Left ventricle myocardium inferior (tissue), 1 donor: ENCODE results near the gene S100A5. TPM values are rescaled to one million over a fixed set of nuclear protein-coding genes. Genes with fewer than 3 reads are reported as not detected.
A peak's percentile ranks its signal among the peaks of the same experiment; 100 is the strongest.

Experiments
- DNase-seq: peaks from one replicate; pipeline ENCODE4 v3.0.0-alpha.2; 2020
- H3K27ac ChIP-seq: fragments of 200-600 bp; replicated peaks from 2 replicates; pipeline ENCODE4 v1.8.0; 2021
- H3K27me3 ChIP-seq: fragments of 200-600 bp; 2 replicates; pipeline ENCODE4 v1.8.0; 2021; ENCODE audit warnings: low read depth
- H3K36me3 ChIP-seq: fragments of 200-600 bp; 2 replicates; pipeline ENCODE4 v1.8.0; 2021
- H3K4me1 ChIP-seq: fragments of 200-600 bp; 2 replicates; pipeline ENCODE4 v1.8.0; 2021
- H3K4me3 ChIP-seq: fragments of 200-600 bp; 2 replicates; pipeline ENCODE4 v1.8.0; 2021; ENCODE audit warnings: mild to moderate bottlenecking, moderate library complexity
- H3K9me3 ChIP-seq: fragments of 200-600 bp; replicated peaks from 2 replicates; pipeline ENCODE4 v1.8.0; 2021
- intact Hi-C: fragments of 100-400 bp; cut with micrococcal nuclease; formaldehyde crosslinking; loops from one replicate; pipeline ENCODE4 v1.11.0; 2022
- total RNA-seq: library from RNA; stranded (reverse); fragmentation: NEBNext Ultra II Directional; extraction: Animal tissue kit (Norgen Biotek cat#: 25700); gene quantifications from one replicate; pipeline ENCODE4 v1.2.1, GENCODE V29; 2021
- TF ChIP-seq, protein P1 (sequence below): fragments of 200-600 bp; IDR thresholded peaks from 2 replicates; pipeline ENCODE4 v1.8.0; 2021; ENCODE audit warnings: antibody characterized with exemption, mild to moderate bottlenecking, borderline replicate concordance
- donor health status: DM: no; HTN: yes; CAD: no; lungs with severe emphysema.

S100A5 gene
- total RNA-seq, 1 donor from 2014 or later: not detected

DNA sequence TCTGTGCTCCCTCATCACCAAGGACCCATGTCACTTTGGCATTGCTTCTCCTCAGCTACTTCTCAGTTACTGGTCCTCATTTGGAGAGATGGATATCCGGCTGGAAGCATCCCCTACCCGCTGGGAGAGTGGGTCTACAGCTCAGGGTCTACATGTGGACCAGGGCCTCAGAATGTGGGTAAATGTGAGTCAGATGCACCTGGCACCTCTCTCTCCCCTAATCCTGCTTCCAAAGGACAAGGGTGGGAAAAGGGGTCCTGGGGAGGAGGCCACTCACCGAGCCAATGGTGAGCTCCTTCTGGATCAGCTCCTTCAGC is 5.9 kb downstream of the S100A5 start:
- Histone ChIP-seq H3K4me3 (peak overlapping the region; percentile 93), H3K4me1 (peaks cover 50% of the 10 kb centered on the region), H3K27ac (peak overlapping the region; percentile 98), H3K27me3 (no peaks in the 10 kb centered on the region), H3K36me3 (no peaks in the 10 kb centered on the region), H3K9me3 (no peaks in the 10 kb centered on the region)
- no peak for DNase-seq
- TF ChIP-seq, protein P1, sequence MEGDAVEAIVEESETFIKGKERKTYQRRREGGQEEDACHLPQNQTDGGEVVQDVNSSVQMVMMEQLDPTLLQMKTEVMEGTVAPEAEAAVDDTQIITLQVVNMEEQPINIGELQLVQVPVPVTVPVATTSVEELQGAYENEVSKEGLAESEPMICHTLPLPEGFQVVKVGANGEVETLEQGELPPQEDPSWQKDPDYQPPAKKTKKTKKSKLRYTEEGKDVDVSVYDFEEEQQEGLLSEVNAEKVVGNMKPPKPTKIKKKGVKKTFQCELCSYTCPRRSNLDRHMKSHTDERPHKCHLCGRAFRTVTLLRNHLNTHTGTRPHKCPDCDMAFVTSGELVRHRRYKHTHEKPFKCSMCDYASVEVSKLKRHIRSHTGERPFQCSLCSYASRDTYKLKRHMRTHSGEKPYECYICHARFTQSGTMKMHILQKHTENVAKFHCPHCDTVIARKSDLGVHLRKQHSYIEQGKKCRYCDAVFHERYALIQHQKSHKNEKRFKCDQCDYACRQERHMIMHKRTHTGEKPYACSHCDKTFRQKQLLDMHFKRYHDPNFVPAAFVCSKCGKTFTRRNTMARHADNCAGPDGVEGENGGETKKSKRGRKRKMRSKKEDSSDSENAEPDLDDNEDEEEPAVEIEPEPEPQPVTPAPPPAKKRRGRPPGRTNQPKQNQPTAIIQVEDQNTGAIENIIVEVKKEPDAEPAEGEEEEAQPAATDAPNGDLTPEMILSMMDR: no peak
- intact Hi-C loops: loop anchor here (5.0 kb wide), 1 partner anchor 32 kb away; the partner anchor contains the start of gene S100A2

DNA sequence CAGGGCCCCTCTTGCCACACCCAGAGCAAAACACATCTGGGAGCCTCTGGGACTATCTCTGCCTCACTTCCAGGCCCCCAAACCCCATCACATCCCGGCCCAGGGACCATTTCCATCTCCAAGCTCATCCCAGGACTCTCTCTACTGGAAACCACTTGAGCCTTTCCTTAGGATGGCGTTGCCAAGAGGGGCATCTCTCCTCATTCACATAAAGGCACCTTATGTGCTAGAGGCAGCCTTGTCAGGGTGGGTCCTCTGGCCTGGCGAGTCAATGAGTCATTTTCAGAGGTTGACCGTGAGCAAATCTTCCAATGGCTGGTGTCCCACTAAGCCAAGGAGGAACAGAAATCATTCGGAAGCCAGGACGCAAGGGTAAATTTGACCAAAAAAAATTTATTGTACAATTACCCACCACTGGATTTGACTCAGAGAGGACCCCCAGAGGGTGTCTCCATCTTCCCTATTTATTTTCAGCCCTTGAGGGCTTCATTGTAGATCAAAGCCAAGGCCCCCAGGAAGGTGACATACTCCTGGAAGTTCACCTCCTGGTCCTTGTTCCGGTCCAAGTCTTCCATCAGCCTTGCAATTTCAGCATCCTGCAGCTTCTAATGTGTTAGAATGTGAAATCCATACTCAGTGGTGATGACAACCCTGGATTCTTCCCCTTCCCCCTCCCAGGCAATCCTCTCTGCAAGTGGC is 6.4 kb downstream of the S100A5 start:
- H3K27me3 ChIP-seq: no peaks in the 10 kb centered on the region
- intact Hi-C loops: loop anchor here (5.0 kb wide), 1 partner anchor 33 kb away; the partner anchor contains the start of gene S100A2
- H3K9me3 ChIP-seq: no peaks in the 10 kb centered on the region
- peak overlapping the region; percentile 98 for H3K27ac ChIP-seq
- H3K4me3 ChIP-seq: peak overlapping the region; percentile 93
- no peak for DNase-seq
- peaks cover 50% of the 10 kb centered on the region for H3K4me1 ChIP-seq
- TF ChIP-seq, protein P1: no peak
- H3K36me3 ChIP-seq: no peaks in the 10 kb centered on the region

DNA sequence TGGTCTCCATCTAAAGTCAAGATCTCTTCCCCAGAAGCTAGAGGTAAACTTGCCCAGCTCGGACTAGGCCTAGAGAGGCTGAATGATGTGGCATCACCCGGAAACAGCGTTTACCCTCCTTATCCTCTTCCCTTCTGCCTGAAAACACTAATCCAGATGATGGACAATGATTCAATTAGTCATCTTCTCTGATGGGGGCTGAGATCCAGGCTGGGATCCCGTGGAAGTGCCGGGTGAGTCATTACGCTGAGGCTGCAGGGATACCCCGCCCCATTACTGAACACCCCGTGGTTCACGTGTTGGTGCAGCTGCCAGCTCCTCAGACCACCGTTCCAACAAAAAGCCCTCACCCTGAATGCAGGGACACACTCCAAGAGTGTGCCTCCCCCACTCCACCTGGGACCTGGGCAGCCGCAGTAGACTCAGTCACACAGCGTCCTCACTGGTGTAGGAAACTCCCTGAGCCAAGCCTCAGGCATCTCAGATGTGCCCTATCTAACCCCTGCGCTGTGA is 7.0 kb downstream of the S100A5 start:
- peak; percentile 44 for DNase-seq

DNA sequence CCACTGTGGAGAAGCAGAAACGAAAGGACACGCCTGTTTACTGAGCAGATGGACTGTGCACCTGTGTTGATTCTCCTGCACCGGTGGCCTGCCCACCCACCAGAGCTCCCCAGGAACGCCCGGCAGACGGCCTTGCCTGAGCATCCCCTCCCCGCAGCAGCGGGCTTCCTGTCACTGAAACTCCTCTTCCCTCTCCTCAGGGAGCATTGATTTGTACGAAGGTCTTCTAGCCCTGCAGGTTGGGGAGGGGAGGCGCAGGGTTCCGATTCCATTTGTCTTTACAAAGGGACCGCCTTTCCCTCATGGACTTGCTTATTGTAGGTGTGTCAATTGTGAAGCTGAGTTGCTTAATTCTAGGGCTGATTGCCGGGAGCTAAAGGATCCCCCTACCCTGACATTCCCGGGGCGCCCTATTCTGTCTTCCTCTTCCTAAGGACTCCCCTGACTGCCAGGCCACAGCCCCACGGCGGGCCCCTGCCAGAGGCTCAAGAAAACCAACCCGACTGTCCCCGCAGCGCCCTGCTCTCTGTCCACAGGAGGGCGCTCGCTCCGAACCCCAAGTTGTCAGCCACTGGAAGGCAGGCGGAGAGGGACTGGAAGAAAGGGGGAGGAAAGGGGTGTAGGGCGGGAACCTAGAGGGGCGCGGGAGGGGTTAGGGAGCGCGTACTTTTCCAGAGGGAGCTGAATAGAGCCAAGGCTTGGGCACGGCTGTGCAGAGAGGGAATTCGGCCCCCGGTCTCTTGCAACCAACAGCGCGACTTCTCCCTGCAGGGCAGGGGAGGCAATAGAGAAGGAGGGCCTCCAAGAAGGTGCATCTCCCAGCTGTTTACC is 7.8 kb downstream of the S100A5 start:
- TF ChIP-seq, protein P1: peak; percentile 86
- Histone ChIP-seq H3K9me3 (no peaks in the 10 kb centered on the region), H3K4me3 (peak overlapping the region; percentile 93), H3K27ac (peak overlapping the region; percentile 98), H3K4me1 (peaks cover 50% of the 10 kb centered on the region), H3K36me3 (no peaks in the 10 kb centered on the region), H3K27me3 (no peaks in the 10 kb centered on the region)
- intact Hi-C loops: loop anchor here (5.0 kb wide), 1 partner anchor 34 kb away; the partner anchor contains the start of gene S100A2
- DNase-seq: peak; percentile 84

More for the DNA sequence above, 7.0 kb downstream of the S100A5 start:
- H3K4me3 ChIP-seq: peak overlapping the region; percentile 93
- peaks cover 50% of the 10 kb centered on the region for H3K4me1 ChIP-seq
- H3K36me3 ChIP-seq: no peaks in the 10 kb centered on the region
- H3K27ac ChIP-seq: peak overlapping the region; percentile 98
- intact Hi-C loops: loop anchor here (5.0 kb wide), 1 partner anchor 34 kb away; the partner anchor contains the start of gene S100A2
- TF ChIP-seq, protein P1: no peak
- H3K27me3 ChIP-seq: no peaks in the 10 kb centered on the region
- no peaks in the 10 kb centered on the region for H3K9me3 ChIP-seq

DNA sequence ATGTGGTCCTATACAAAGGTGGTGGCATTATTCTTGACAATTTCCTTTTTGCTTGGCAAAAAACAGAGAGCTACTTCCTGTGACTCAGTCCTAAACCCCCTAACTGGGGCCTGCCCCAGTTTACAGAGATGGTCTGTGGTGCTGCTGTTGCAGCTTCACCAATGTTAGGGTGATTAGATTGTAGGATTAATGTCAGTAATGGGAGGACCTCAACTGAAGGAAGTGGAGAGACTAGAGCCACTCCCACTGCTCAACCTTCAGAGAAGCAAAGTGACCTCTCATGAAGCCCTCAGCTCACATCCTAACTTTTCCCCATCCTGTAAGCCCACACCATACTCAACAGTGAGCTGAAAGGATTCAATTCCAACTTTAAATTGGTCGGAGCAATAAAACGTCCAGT is 8.6 kb downstream of the S100A5 start:
- no peaks in the 10 kb centered on the region for H3K36me3 ChIP-seq
- no peaks in the 10 kb centered on the region for H3K27me3 ChIP-seq
- no peak overlapping the region for H3K4me3 ChIP-seq
- H3K9me3 ChIP-seq: no peaks in the 10 kb centered on the region
- intact Hi-C loops: loop anchor here (5.0 kb wide), 1 partner anchor 35 kb away; the partner anchor contains the start of gene S100A2
- no peak for DNase-seq
- peak overlapping the region; percentile 98 for H3K27ac ChIP-seq
- TF ChIP-seq, protein P1: no peak
- peaks cover 50% of the 10 kb centered on the region for H3K4me1 ChIP-seq
